Neural crest cell (in vitro differentiated cells): Measurements from ENCODE around the gene CBY2. TPM values are rescaled to one million over a fixed set of nuclear protein-coding genes. Genes with fewer than 3 reads are reported as not detected.

Experiments used
- DNase-seq: peaks from one replicate; pipeline ENCODE4 v3.0.0; 2021; ENCODE audit warnings: low read depth, mixed read lengths, low spot score
- H3K27ac Mint-ChIP-seq: one replicate; pipeline ENCODE4 v1.8.0; 2021; ENCODE audit warnings: mild to moderate bottlenecking, mixed read lengths; ENCODE audit not compliant: unreplicated experiment
- H3K27me3 Mint-ChIP-seq: 2 replicates; pipeline ENCODE4 v1.8.0; 2021; ENCODE audit warnings: low read depth, mild to moderate bottlenecking, mixed read lengths
- H3K36me3 Mint-ChIP-seq: 2 replicates; pipeline ENCODE4 v1.8.0; 2021; ENCODE audit warnings: low read depth, mild to moderate bottlenecking, mixed read lengths
- H3K4me1 Mint-ChIP-seq: 2 replicates; pipeline ENCODE4 v1.8.0; 2021; ENCODE audit warnings: mixed read lengths
- H3K4me3 Mint-ChIP-seq: one replicate; pipeline ENCODE4 v1.8.0; 2021; ENCODE audit warnings: mild to moderate bottlenecking, mixed read lengths
- H3K9me3 Mint-ChIP-seq: 2 replicates; pipeline ENCODE4 v1.8.0; 2021; ENCODE audit warnings: mixed read lengths
- CTCF ChIP-seq: fragments of 200-600 bp; sonication (generic); conservative IDR thresholded peaks from 2 replicates; pipeline ENCODE4 v1.5.0; 2021; ENCODE audit warnings: antibody characterized with exemption, mild to moderate bottlenecking
- total RNA-seq: library from RNA; stranded (reverse); gene quantifications from 2 replicates; pipeline ENCODE4 v1.2.1, GENCODE V29; 2021

Gene CBY2
- total RNA-seq, 1 donor from 2014 or later: not detected

GRCh38 chr13:45691667-45692066 is 10.5 kb upstream of the CBY2 start:
- no peak for DNase-seq
- no peak overlapping the region for H3K27ac Mint-ChIP-seq
- H3K4me3 Mint-ChIP-seq: no peak overlapping the region
- H3K27me3 Mint-ChIP-seq: no peaks in the 10 kb centered on the region
- TF ChIP-seq CTCF: no peak
- no peaks in the 10 kb centered on the region for H3K36me3 Mint-ChIP-seq
- H3K9me3 Mint-ChIP-seq: peaks cover 3% of the 10 kb centered on the region
- H3K4me1 Mint-ChIP-seq: peaks cover 11% of the 10 kb centered on the region

- H3K27me3 Mint-ChIP-seq: no peaks in the 10 kb centered on the region
- no peak for DNase-seq
- peaks cover 11% of the 10 kb centered on the region for H3K4me1 Mint-ChIP-seq
- no peak overlapping the region for H3K4me3 Mint-ChIP-seq
- no peak for TF ChIP-seq CTCF
- no peak overlapping the region for H3K27ac Mint-ChIP-seq
- H3K9me3 Mint-ChIP-seq: peaks cover 3% of the 10 kb centered on the region
- no peaks in the 10 kb centered on the region for H3K36me3 Mint-ChIP-seq
Measured at GRCh38 chr13:45695198-45695730, 6.9 kb upstream of the CBY2 start.

- no peak overlapping the region for H3K4me3 Mint-ChIP-seq
- DNase-seq: no peak
- no peak overlapping the region for H3K27ac Mint-ChIP-seq
- no peaks in the 10 kb centered on the region for H3K36me3 Mint-ChIP-seq
- TF ChIP-seq CTCF: no peak
- peaks cover 2% of the 10 kb centered on the region for H3K4me1 Mint-ChIP-seq
- H3K9me3 Mint-ChIP-seq: peaks cover 3% of the 10 kb centered on the region
- H3K27me3 Mint-ChIP-seq: no peaks in the 10 kb centered on the region
Measured at GRCh38 chr13:45696610-45697226, 5.4 kb upstream of the CBY2 start.

GRCh38 chr13:45700971-45701900 is 884 bp upstream of the CBY2 start:
- Mint-ChIP-seq H3K27me3 (no peaks in the 10 kb centered on the region), H3K4me1 (peaks cover 19% of the 10 kb centered on the region), H3K9me3 (no peaks in the 10 kb centered on the region), H3K4me3 (no peak overlapping the region), H3K36me3 (no peaks in the 10 kb centered on the region), H3K27ac (no peak overlapping the region)
- no peak for TF ChIP-seq CTCF
- DNase-seq: no peak

GRCh38 chr13:45702869-45703391 is 810 bp downstream of the CBY2 start:
- Mint-ChIP-seq H3K36me3 (no peaks in the 10 kb centered on the region), H3K9me3 (no peaks in the 10 kb centered on the region), H3K27ac (no peak overlapping the region), H3K4me1 (peaks cover 27% of the 10 kb centered on the region), H3K4me3 (no peak overlapping the region), H3K27me3 (no peaks in the 10 kb centered on the region)
- no peak for TF ChIP-seq CTCF
- DNase-seq: no peak
